GM12878 (cell line): ENCODE data around the gene MBD3L5. TPM values are rescaled to one million over a fixed set of nuclear protein-coding genes. Genes with fewer than 3 reads are reported as not detected.
"Not testable (repeated sequence)": the region's sequence is repeated elsewhere in the genome, so short reads cannot be mapped to it uniquely, and the experiment has no call there.

Experiments
- ATAC-seq: fragments of 200-7000 bp; cut with Tn5 transposase; 3 replicates; pipeline ENCODE4 v1.9.1; 2020; ENCODE audit warnings: mild to moderate bottlenecking, moderate library complexity
- BruUV-seq: library from RNA; stranded (reverse); fragments of 400-500 nt; replicated peaks from 2 replicates; lab custom pipeline; 2021; lab: Mats Ljungman, UMichigan
- CTCF ChIA-PET: fragments of 300-600 bp; sonication (Branson Sonifier 250); formaldehyde crosslinking; extraction: SDS; loops from one replicate; lab custom pipeline; 2021; ENCODE audit warnings: inconsistent platforms; lab: Yijun Ruan, JAX
- POLR2A ChIA-PET: fragments of 350-600 bp; formaldehyde crosslinking; extraction: SDS; loops from one replicate; lab custom pipeline; 2021; ENCODE audit warnings: inconsistent platforms; lab: Charles Lee
- RAD21 ChIA-PET: fragments of 300-600 bp; sonication (Branson Sonifier 250); formaldehyde crosslinking; loops from one replicate; lab custom pipeline; 2023; ENCODE audit warnings: antibody characterized with exemption; ENCODE audit not compliant: unreplicated experiment; lab: Charles Lee
- SMC1A ChIA-PET: fragments of 300-600 bp; sonication (Branson Sonifier 250); formaldehyde crosslinking; loops from one replicate; lab custom pipeline; 2023; ENCODE audit not compliant: unreplicated experiment, uncharacterized antibody; lab: Charles Lee
- DNase-seq: peaks from one replicate; pipeline ENCODE4 v3.0.0-alpha.2; 2011; ENCODE audit warnings: low read depth, low spot score
- FAIRE-seq: peaks from 3 replicates; lab custom pipeline; 2011; peaks lifted over from hg19 to GRCh38; lab: Jason Lieb, UNC
- H2AFZ ChIP-seq: 2 replicates; pipeline ENCODE4 v1.6.0; 2011; ENCODE audit warnings: low read depth, low read length, control low read depth; ENCODE audit not compliant: control insufficient read depth
- H3K27ac ChIP-seq: 2 replicates; pipeline ENCODE4 v1.5.1; 2011; ENCODE audit warnings: control low read depth; ENCODE audit not compliant: control insufficient read depth, insufficient read depth
- H3K27me3 ChIP-seq, 2 experiments: replicated peaks in 1 of 2; 2 replicates each; pipeline versions ENCODE4 v1.6.0 to v1.6.1; 2011; ENCODE audit warnings: low read length in 1 of 2; ENCODE audit not compliant: control insufficient read depth in 2 of 2, insufficient read depth in 2 of 2
- H3K36me3 ChIP-seq, 2 experiments: 2 replicates each; pipeline ENCODE4 v1.5.1; 2011; ENCODE audit warnings: low read length in 1 of 2; ENCODE audit not compliant: control insufficient read depth in 2 of 2, insufficient read depth in 2 of 2
- H3K4me1 ChIP-seq: 2 replicates; pipeline ENCODE4 v1.6.1; 2011; ENCODE audit warnings: mild to moderate bottlenecking, low read length, moderate library complexity, mixed read lengths; ENCODE audit not compliant: control insufficient read depth, insufficient read depth
- H3K4me2 ChIP-seq: 2 replicates; pipeline ENCODE4 v1.6.0; 2011; ENCODE audit warnings: control low read depth; ENCODE audit not compliant: control insufficient read depth, insufficient read depth
- H3K4me3 ChIP-seq: fragments of 200-600 bp; sonication (generic); 2 replicates; pipeline ENCODE4 v1.5.1; 2016
- H3K79me2 ChIP-seq: 2 replicates; pipeline ENCODE4 v1.6.0; 2011; ENCODE audit warnings: low read length; ENCODE audit not compliant: control insufficient read depth, insufficient read depth
- H3K9ac ChIP-seq: 2 replicates; pipeline ENCODE4 v1.8.0; 2011; ENCODE audit warnings: low read length, control low read depth, mixed read lengths; ENCODE audit not compliant: control insufficient read depth, insufficient read depth
- H3K9me3 ChIP-seq: replicated peaks from 3 replicates; pipeline ENCODE4 v1.5.1; 2011; ENCODE audit warnings: mild to moderate bottlenecking, low read length; ENCODE audit not compliant: control insufficient read depth, insufficient read depth
- H4K20me1 ChIP-seq: 2 replicates; pipeline ENCODE4 v1.6.0; 2011; ENCODE audit not compliant: control insufficient read depth, insufficient read depth
- WGBS: methylation state at CpG from one replicate; pipeline ENCODE4 v1.1.6; 2016; ENCODE audit warnings: low lambda C conversion rate; ENCODE audit not compliant: insufficient replicate concordance, insufficient coverage; ENCODE audit errors: missing lambda C conversion rate; 5-methylcytosine and 5-hydroxymethylcytosine counted together
- in situ Hi-C: fragments of 300-500 bp; cut with MboI; formaldehyde crosslinking; loops from 9 replicates; pipeline ENCODE4 v1.14.3; 2018; ENCODE audit warnings: mixed read lengths
- intact Hi-C: fragments of 100-400 bp; cut with micrococcal nuclease; formaldehyde crosslinking; loops from one replicate; pipeline ENCODE4 v1.14.2; 2022; ENCODE audit not compliant: unreplicated experiment
- polyA plus RNA-seq, 11 experiments: library from polyadenylated mRNA; depleted of rRNA in 4 of 11; unstranded in 6 of 11; stranded (reverse) in 5 of 11; fragments of >200 nt; fragmentation: Nextera tagmentation in 4 of 11; fragmentation: Illumina TruSeq in 1 of 11; extraction: Ambion mirVana in 4 of 11; extraction: Trizol in 1 of 11; gene quantifications; 1 replicate in 1 of 11; 2 replicates in 10 of 11; pipeline versions ENCODE4 v1.2.1 to v1.2.3, GENCODE V29; 2011 to 2016; ENCODE audit warnings: inconsistent platforms in 2 of 11, missing spikeins in 2 of 11, low read depth in 1 of 11
- total RNA-seq, 4 experiments: library from RNA; depleted of rRNA in 3 of 4; stranded (reverse); fragments of >200 nt in 3 of 4; fragmentation: Illumina TruSeq in 1 of 4; extraction: Trizol in 1 of 4; gene quantifications; 2 replicates each; pipeline versions ENCODE4 v1.2.1 to v1.2.3, GENCODE V29; 2013 to 2021

Gene MBD3L5
- total and polyA plus RNA-seq, 10 of the 15 experiments (the other 5 are each of a cell fraction or from before 2014, with no cell fraction given), result not detected

- 61% methylated on average over 7 of the region's 7 CpGs for WGBS
- RAD21 ChIA-PET, result not testable (repeated sequence)
Observed at GRCh38 chr19:7052896-7053295, 22.5 kb downstream of the MBD3L5 start.

GRCh38 chr19:7054635-7055368 lies 24.4 kb downstream of the MBD3L5 start:
- H3K79me2 ChIP-seq, H2AFZ ChIP-seq, SMC1A ChIA-PET, H3K9ac ChIP-seq, intact Hi-C loops, in situ Hi-C loops, H3K27ac ChIP-seq, BruUV-seq, ATAC-seq, H3K4me3 ChIP-seq, RAD21 ChIA-PET, H3K4me1 ChIP-seq, H3K4me2 ChIP-seq, DNase-seq, H3K9me3 ChIP-seq, POLR2A ChIA-PET, H3K36me3 ChIP-seq, CTCF ChIA-PET, FAIRE-seq, H3K27me3 ChIP-seq, H4K20me1 ChIP-seq: not testable (repeated sequence)
- 82% methylated on average over 12 of the region's 14 CpGs for WGBS

More at GRCh38 chr19:7052896-7053295, 22.5 kb downstream of the MBD3L5 start:
- H3K36me3 ChIP-seq, H3K4me2 ChIP-seq, H3K27ac ChIP-seq, SMC1A ChIA-PET, H3K9me3 ChIP-seq, intact Hi-C loops, in situ Hi-C loops, H3K9ac ChIP-seq, ATAC-seq, CTCF ChIA-PET, BruUV-seq, H3K4me1 ChIP-seq, H4K20me1 ChIP-seq, H3K4me3 ChIP-seq, DNase-seq, FAIRE-seq, H3K27me3 ChIP-seq, H2AFZ ChIP-seq, POLR2A ChIA-PET, H3K79me2 ChIP-seq: not testable (repeated sequence)

- H3K27me3 ChIP-seq, SMC1A ChIA-PET, FAIRE-seq, BruUV-seq, H3K79me2 ChIP-seq, H3K9me3 ChIP-seq, H3K9ac ChIP-seq, H3K4me2 ChIP-seq, in situ Hi-C loops, ATAC-seq, POLR2A ChIA-PET, H3K27ac ChIP-seq, H4K20me1 ChIP-seq, H2AFZ ChIP-seq, H3K4me1 ChIP-seq, intact Hi-C loops, CTCF ChIA-PET, RAD21 ChIA-PET, DNase-seq, H3K4me3 ChIP-seq, H3K36me3 ChIP-seq: not testable (repeated sequence)
- WGBS, result 60% methylated on average over 12 of the region's 14 CpGs
Observed at GRCh38 chr19:7055679-7056078, 25.3 kb downstream of the MBD3L5 start.

GRCh38 chr19:7056371-7056770 lies 26.0 kb downstream of the MBD3L5 start:
- FAIRE-seq, BruUV-seq, H3K27me3 ChIP-seq, H3K4me1 ChIP-seq, in situ Hi-C loops, RAD21 ChIA-PET, DNase-seq, H3K27ac ChIP-seq, H3K9ac ChIP-seq, SMC1A ChIA-PET, H3K4me2 ChIP-seq, intact Hi-C loops, H3K36me3 ChIP-seq, H4K20me1 ChIP-seq, POLR2A ChIA-PET, H3K4me3 ChIP-seq, CTCF ChIA-PET, H3K79me2 ChIP-seq, ATAC-seq, H3K9me3 ChIP-seq, H2AFZ ChIP-seq: not testable (repeated sequence)
- 81% methylated on average over 8 of the region's 16 CpGs for WGBS
